ENCODE data around the gene CSTPP1.

Gene CSTPP1

DNA sequence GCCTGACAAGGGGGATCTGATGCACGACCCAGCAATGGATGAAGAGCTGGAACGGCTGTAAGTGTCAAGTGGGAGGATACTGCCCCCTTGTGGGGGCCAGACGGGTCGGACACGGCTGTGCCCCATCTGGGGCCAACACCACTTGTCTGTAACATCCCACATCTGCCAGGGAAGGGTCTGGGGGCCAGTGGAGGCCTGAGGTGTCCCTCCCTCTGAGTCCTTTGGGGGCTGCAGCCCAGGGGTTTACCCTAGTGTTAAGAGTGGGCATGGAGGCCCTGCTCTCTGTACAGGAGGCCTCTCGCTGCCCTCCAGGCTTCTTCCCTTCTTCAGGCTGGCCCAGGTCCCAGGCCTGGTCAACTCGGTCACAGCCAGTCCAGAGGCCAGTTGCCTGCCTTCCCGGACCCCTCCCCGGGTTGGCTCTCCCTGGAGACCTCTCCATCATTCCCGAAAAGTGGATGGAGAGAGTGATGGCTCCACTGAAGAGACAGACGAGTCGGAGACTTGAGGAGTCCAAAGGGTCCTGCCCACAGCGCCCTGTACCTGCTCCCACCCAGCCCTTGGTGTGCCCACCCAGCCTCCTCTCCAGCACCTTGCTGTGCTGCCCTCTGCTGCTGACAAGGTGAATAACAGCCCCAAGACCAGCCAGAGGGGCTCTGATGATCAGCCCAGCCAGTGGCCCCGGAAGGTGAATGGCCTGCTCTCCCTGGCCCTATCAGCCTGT is 224.7 kb downstream of the CSTPP1 start:
- no peak for DNase-seq (ENCODE audit: low read depth)

DNA sequence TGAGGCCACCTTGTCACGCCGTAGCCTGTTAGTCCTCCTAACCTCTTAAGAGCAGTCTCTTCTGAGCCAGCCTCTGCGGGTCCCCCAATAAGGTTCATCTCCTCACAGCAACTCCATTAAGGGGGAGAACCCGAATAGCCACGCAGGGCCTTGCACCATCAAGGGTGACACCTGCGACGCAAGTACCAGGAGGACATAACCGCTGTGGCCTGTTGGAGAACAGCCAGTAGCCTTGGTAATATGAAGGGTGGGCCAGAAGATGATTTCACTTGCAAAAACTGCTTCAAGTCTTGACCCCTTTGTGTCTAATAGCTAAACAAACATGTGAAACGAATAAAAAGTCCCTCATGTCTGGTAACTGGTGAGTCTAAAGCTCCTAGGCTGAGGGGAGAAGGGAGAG is 225.3 kb downstream of the CSTPP1 start:
- no peak for DNase-seq (ENCODE audit: low read depth)

GRCh38 chr11:47162426-47162825 is 225.9 kb downstream of the CSTPP1 start:
- DNase-seq (ENCODE audit: low read depth), result no peak

DNA sequence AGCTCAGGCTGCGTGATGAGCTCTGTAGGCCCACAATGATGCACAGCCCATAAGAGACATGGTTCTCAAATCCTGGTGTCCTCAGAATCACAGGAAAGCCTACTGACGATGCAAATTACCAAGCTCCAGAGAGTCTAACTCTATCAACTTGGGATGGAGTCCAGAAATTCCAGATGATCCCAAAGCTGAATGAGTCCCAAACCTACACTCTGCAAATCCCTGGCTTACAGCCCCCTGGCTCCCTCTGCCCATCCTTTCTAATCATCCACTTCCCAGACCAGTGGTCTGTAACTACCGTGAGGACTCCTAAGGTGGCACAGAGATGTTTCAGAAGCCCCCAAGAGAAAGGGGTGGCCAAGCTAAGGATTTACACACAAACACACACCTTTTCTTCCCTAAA is 226.6 kb downstream of the CSTPP1 start:
- no peak for DNase-seq (ENCODE audit: low read depth)

GRCh38 chr11:47163898-47164297 is 227.3 kb downstream of the CSTPP1 start:
- DNase-seq (ENCODE audit: low read depth), result no peak

DNA sequence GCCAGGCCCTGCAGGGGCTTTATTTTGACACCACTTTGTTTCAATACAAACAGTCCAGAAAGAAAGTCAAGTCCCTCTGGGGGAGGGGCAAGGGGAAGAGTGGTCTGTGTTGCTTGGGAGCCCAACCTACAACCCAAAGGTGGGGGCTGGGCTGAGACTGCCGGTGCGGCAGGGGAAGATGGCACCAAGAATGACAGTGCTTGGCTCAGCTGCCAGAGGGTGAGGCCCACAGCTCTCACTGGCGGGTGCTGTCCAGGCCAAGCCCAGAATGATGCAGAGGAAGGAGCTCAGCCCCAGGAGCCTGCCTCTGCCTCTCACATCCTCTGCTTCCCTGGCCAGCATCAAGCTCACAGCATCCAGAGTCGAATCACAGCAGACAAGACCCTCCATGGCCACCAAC is 227.8 kb downstream of the CSTPP1 start:
- no peak for DNase-seq (ENCODE audit: low read depth)

GRCh38 chr11:47165253-47165840 is 228.8 kb downstream of the CSTPP1 start:
- no peak for DNase-seq (ENCODE audit: low read depth)

- no peak for DNase-seq (ENCODE audit: low read depth)
Observed at GRCh38 chr11:47166368-47166767, 229.8 kb downstream of the CSTPP1 start.

DNA sequence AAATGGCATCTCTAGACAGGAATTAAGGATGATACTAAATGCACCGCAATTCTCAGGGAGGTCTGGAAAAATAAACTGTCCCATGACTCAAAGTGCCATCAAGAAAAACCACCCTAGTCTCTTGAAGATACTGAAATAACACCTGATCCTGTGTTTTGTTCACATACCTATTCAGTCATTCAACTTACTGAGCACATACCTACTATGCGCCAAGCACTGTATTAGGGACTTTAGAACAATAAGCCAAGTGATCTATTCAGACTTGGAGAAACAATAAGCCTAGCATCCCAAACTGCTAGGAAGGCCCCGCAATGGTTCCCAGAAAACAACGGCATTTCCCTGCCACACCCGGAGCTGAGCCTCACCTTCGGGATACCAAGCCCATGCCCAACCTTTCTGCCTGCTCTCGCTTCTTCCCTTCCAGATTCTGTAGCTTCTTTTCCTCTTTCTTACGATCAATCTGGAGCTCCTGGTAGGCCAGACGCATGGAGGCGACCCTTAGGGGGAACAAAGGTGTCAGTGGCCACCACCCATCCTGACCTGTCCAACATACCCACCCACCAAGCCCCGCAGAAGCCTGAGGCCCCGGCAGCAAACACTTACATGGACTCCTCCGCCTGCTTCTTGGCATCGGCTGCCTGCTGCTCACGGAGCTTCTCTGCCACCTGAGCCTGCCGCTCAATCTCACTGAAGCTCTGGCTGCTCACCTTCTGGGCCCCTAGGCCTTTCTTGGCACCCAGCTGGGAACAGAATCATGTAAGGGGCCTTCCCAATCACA is 234.7 kb downstream of the CSTPP1 start:
- DNase-seq (ENCODE audit: low read depth), result no peak

DNA sequence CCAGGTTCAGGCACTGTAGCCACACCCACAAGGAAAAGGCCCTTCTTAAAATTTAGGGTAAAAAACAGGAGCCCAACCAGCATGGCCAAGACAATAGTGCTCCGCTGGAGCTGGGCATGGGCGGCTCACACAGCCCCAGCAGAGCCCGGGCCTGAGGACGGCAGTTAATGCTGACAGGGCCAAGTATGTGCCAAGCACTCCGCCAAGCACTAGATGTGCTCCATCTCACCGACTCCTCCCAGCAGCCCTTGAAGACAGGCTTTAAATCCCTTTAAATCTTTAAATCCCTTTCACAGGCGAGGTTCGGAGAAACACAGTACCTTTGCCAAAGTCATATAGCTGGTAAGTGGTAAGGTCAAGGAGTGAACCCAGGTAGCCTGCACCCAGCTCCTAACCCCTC is 235.3 kb downstream of the CSTPP1 start:
- DNase-seq (ENCODE audit: low read depth), result no peak

DNA sequence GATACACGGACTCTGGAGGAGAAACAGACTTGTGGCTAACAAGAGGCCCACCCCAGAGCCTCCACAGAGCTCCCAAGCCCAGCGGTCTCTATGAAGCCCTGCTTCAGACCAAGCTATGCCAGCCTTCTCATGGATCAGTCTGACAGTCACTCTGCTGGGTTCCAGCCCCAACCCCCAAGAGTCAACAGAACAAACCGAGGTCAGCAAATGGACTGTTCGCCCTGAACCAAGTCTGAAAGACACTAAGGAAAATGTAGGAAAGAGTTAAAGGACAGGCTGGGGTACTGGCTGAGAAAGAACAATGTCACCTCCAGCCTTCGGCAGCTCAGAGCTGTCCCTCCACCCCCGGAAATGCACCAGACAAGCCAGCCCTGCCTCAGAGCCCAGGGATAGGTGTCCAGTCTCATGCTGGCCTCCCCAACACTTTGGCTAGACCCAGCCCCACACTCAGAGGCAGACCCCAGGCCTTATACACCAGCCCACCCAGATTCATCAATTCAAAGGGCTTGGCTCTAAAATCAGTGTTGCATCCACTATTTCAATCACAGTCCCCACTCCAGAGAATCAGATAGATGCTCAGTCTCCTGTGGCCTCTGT is 236.3 kb downstream of the CSTPP1 start:
- DNase-seq (ENCODE audit: low read depth), result no peak

DNA sequence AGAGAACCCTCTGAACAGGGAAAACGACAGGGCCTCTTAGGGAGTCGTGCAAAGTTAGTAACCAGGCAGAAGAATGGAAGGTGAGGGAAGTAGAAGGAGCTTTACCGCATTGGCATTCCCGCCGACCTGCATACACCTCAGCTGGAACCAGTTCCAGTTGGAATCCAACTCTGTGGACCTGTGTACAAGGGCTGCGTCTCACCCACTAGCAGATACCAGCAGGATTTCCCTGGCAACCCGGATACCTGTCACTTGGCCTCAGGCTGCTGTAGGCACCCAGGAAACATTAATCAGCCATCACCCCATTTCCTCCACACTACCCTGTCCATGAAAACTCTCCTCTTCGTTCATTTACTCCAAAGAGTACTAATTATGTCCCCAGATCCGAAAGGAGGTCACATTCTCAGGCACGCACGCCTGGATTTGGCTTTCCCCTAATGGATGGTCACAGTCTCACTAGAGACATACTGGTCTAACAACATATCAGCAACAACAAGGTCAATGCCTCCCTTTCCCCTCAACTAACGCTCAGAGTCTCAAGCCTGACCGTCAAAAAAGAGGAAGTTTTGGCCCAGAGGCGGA is 239.3 kb downstream of the CSTPP1 start:
- no peak for DNase-seq (ENCODE audit: low read depth)

- DNase-seq (ENCODE audit: low read depth), result peak; percentile 76
Observed at GRCh38 chr11:47176328-47177228, 240.0 kb downstream of the CSTPP1 start, which contains the start of gene ARFGAP2. ARFGAP2 (minus strand) TSS chr11:47176879; CDS start chr11:47176853, 26 bp downstream.

DNA sequence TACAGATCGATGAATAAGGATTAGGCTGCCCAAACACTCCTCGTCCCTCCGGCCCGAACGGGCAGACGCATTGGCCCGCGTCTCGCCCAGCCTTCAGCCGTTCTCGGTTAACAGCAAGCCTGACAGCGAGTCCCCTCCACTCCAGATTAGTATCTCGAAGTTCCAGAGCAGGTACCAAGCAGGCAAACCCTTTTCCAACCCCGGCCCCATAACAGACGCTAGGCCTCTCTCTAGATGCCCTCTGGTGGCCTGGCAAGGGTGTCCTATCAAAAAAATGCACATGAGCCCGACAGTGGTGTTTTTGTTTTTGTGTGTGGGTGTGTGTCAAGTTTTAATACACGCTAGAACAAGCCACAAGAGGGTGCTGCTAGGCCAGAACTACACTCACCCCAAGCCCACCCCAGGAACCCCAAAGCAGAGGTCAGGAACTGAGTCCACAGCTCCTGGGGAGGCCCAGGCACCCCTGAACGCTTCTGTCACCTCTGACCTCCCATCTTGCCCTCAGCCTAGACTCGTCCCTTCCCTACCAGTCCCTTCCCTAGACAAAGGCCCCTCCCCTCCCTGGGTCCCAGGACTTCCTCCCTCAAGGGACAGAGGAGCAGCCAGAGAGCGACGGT is 240.8 kb downstream of the CSTPP1 start:
- peak; percentile 72 for DNase-seq (ENCODE audit: low read depth)

GRCh38 chr11:47177846-47178245 is 241.3 kb downstream of the CSTPP1 start:
- no peak for DNase-seq (ENCODE audit: low read depth)

GRCh38 chr11:47178316-47178715 is 241.8 kb downstream of the CSTPP1 start:
- no peak for DNase-seq (ENCODE audit: low read depth)

- no peak for DNase-seq (ENCODE audit: low read depth)
Observed at GRCh38 chr11:47178737-47179654, 242.4 kb downstream of the CSTPP1 start.

GRCh38 chr11:47179655-47179991 is 243.1 kb downstream of the CSTPP1 start:
- no peak for DNase-seq (ENCODE audit: low read depth)

GRCh38 chr11:47180006-47180787 is 243.6 kb downstream of the CSTPP1 start:
- DNase-seq (ENCODE audit: low read depth), result no peak
